Body of pancreas (tissue), 4 donors: ENCODE data around the gene SS18L1.
A peak's percentile ranks its signal among the peaks of the same experiment; 100 is the strongest.

Experiments
- CTCF ChIP-seq, 7 experiments: fragments of 450-650 bp in 4 of 7; fragments of 200-600 bp in 3 of 7; sonication (generic) in 3 of 7; IDR thresholded peaks; one replicate each; pipeline ENCODE4 v1.5.1; 2016 to 2019; ENCODE audit warnings: antibody characterized with exemption in 7 of 7
- POLR2A ChIP-seq, 3 donors: fragments of 450-650 bp; IDR thresholded peaks; one replicate each; pipeline ENCODE4 v1.6.1; 2016; ENCODE audit warnings: antibody characterized with exemption in 3 of 3, mild to moderate bottlenecking in 2 of 3

- TF ChIP-seq CTCF (IDR thresholded peaks at IDR 0.05) (peak in 4 of 7 experiments; percentile 21 to 32 (median 24)), POLR2A (IDR thresholded peaks at IDR 0.05) (no peak)
These were observed 1.9 kb upstream of the SS18L1 start for GRCh38 chr20:62141397-62142251.
